Adrenal gland (tissue), 12 donors: ENCODE measurements around the gene DNAJC27. TPM values are rescaled to one million over a fixed set of nuclear protein-coding genes. Genes with fewer than 3 reads are reported as not detected.

Experiments used
- DNase-seq, 7 donors: peaks; one replicate each; pipeline ENCODE4 v3.0.0-alpha.2; 2019 to 2020
- H3K27ac ChIP-seq, 5 donors: fragments of 200-600 bp; sonication (generic) in 4 of 5; 1 replicate in 3 of 5; 2 replicates in 2 of 5; pipeline versions ENCODE4 v1.5.1 to v1.8.0; 2016 to 2020; ENCODE audit warnings: mild to moderate bottlenecking in 1 of 5
- H3K27me3 ChIP-seq: fragments of 200-600 bp; 2 replicates; pipeline ENCODE4 v1.8.0; 2021
- H3K36me3 ChIP-seq, 2 donors: fragments of 200-600 bp; replicated peaks in 1 of 2; 1 replicate in 1 of 2; 2 replicates in 1 of 2; pipeline versions ENCODE4 v1.5.1 to v1.8.0; 2018 to 2022
- H3K4me1 ChIP-seq, 2 donors: fragments of 200-600 bp; replicated peaks in 1 of 2; 1 replicate in 1 of 2; 2 replicates in 1 of 2; pipeline versions ENCODE4 v1.5.1 to v1.8.0; 2018 to 2021
- H3K4me3 ChIP-seq, 4 donors: fragments of 200-600 bp; sonication (generic) in 3 of 4; one replicate each; pipeline ENCODE4 v1.5.1; 2016 to 2018
- H3K9me3 ChIP-seq, 3 donors: fragments of 200-600 bp; sonication (generic) in 1 of 3; replicated peaks in 1 of 3; 1 replicate in 2 of 3; 2 replicates in 1 of 3; pipeline versions ENCODE4 v1.5.1 to v1.8.0; 2016 to 2021
- POLR2A ChIP-seq, 2 donors: fragments of 450-650 bp; IDR thresholded peaks; one replicate each; pipeline ENCODE4 v1.6.1; 2017; ENCODE audit warnings: antibody characterized with exemption in 2 of 2, mild to moderate bottlenecking in 2 of 2, moderate library complexity in 1 of 2
- WGBS, 4 donors: extraction: QIAGEN DNeasy Blood & Tissue Kit in 2 of 4; methylation state at CpG; one replicate each; pipeline versions ENCODE4 v1.1.5 to v1.1.7; 2013 to 2017; 5-methylcytosine and 5-hydroxymethylcytosine counted together
- intact Hi-C, 2 donors: fragments of 100-400 bp; cut with DNase I; formaldehyde crosslinking; loops; one replicate each; pipeline versions ENCODE4 v1.14.1 to v1.15.0; 2022 to 2023
- polyA plus RNA-seq, 3 donors: library from polyadenylated mRNA; stranded (reverse); fragments of 200-250 nt in 2 of 3; fragments of 350-450 nt in 1 of 3; fragmentation: Illumina TruSeq in 1 of 3; extraction: RNeasy Lipid Tissue Mini Kit (QIAGEN cat#74804) in 1 of 3; gene quantifications; one replicate each; pipeline ENCODE4 v1.2.3, GENCODE V29; 2013 to 2014
- total RNA-seq, 9 donors: library from RNA; depleted of rRNA in 4 of 9; stranded (reverse); fragments of >200 nt in 4 of 9; fragments of 120-200 nt in 1 of 9; fragmentation: NEBNext Ultra II Directional in 1 of 9; extraction: Animal tissue kit (Norgen Biotek cat#: 25700) in 1 of 9; gene quantifications; one replicate each; pipeline versions ENCODE4 v1.1.0 to v1.2.4, GENCODE V29; 2013 to 2023
- TF ChIP-seq, protein P1 (sequence below), 6 experiments: fragments of 450-650 bp in 4 of 6; fragments of 200-600 bp in 2 of 6; sonication (generic) in 1 of 6; IDR thresholded peaks; 1 replicate in 5 of 6; 2 replicates in 1 of 6; pipeline versions ENCODE4 v1.5.1 to v1.8.0; 2016 to 2021; ENCODE audit warnings: antibody characterized with exemption in 6 of 6, mild to moderate bottlenecking in 2 of 6, moderate library complexity in 1 of 6
- donor health status: healthy with polysubstance abuse.
- donor health status: Bipolar disorder and iron deficiency.
- donor health status: DM: yes; HTN: yes; CAD: no.
- donor health status: DM: no; HTN: no; CAD: no.
- donor health status: DM: no; HTN: no; CAD: no.
- donor health status: DM: yes; HTN: yes; CAD: no.

The DNAJC27 gene
- total and polyA plus RNA-seq, 12 donors, result 1.9 to 10.8 (median 6.7) TPM

DNA sequence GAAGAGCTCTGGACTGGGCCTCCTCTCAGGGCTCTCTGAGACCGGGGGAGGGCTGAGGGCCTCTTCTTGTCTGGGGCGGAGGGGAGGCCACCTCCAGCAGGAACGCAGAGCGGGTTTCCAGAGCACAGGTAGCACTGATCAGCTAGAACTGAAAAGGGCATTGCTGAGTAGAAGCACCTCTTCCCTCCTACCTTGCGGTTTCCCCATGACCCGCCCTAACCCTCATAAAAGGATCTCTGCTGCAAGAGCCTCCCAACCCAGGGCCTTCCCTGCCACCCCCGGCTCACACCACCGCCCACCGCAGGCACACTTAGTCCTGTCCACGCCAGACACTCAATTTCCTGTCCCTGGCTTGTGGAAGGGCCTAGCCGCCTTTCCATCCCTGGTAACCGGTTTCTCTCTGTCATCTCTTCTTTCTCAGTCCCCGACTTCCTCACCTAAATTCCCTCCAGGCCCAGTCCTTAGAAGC, 52.7 kb downstream of the DNAJC27 start:
- peak overlapping the region in 2 of 4 donors; percentile 16 to 80 for H3K4me3 ChIP-seq
- 44 to 71% (median 52%) methylated on average over 11 to 13 of the region's 13 CpGs for WGBS, 4 donors
- H3K36me3 ChIP-seq, result peaks cover 0 to 2% of the 10 kb centered on the region in 2 donors
- H3K27me3 ChIP-seq, result no peaks in the 10 kb centered on the region
- no peak for DNase-seq
- H3K9me3 ChIP-seq, result no peaks in the 10 kb centered on the region
- intact Hi-C loops, result no loop called here
- H3K4me1 ChIP-seq, result peaks cover 0 to 5% of the 10 kb centered on the region in 2 donors
- TF ChIP-seq, protein P1, sequence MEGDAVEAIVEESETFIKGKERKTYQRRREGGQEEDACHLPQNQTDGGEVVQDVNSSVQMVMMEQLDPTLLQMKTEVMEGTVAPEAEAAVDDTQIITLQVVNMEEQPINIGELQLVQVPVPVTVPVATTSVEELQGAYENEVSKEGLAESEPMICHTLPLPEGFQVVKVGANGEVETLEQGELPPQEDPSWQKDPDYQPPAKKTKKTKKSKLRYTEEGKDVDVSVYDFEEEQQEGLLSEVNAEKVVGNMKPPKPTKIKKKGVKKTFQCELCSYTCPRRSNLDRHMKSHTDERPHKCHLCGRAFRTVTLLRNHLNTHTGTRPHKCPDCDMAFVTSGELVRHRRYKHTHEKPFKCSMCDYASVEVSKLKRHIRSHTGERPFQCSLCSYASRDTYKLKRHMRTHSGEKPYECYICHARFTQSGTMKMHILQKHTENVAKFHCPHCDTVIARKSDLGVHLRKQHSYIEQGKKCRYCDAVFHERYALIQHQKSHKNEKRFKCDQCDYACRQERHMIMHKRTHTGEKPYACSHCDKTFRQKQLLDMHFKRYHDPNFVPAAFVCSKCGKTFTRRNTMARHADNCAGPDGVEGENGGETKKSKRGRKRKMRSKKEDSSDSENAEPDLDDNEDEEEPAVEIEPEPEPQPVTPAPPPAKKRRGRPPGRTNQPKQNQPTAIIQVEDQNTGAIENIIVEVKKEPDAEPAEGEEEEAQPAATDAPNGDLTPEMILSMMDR (IDR thresholded peaks at IDR 0.05), result no peak
- no peak for TF ChIP-seq POLR2A (IDR thresholded peaks at IDR 0.05)
- peak overlapping the region in 2 of 5 donors; percentile 59 to 83 for H3K27ac ChIP-seq

DNA sequence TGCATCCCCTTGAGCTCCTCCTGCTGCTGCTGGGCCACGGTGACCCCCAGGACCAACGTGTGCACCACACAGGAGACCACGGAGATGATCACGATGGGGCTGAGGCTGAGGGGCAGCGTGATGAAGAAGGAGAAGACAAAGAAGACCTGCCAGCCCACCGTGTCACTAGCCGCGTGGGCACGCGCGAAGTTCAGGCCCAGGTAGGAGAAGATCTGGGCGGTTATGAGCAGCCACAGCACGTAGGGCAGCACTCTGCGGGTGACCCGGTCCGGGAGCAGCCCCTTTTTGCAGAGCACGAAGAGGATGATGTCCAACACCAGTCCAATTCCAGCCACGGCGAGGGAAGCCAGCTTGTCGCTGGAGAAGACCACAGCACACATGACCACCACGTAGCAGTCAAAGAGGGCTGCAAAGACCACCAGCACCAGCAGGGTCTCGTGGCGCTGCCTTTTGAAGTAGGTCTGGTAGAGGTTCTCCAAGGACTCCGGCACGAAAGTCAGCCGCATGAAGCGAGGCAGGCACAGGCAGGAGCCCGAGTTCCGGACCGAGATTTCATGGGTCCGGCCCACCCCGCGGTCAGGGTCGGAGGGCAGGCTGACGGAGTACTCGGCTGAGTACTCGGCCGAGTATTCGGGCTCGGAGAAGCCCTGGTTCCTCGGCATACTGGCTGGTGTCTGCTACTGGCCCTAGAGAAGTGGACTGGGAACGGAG, 53.3 kb downstream of the DNAJC27 start:
- Histone ChIP-seq H3K9me3 (no peaks in the 10 kb centered on the region), H3K4me3 (peak overlapping the region in 1 of 4 donors; percentile 80), H3K4me1 (peaks cover 0 to 5% of the 10 kb centered on the region in 2 donors), H3K27ac (peak overlapping the region in 2 of 5 donors; percentile 3 to 83), H3K27me3 (no peaks in the 10 kb centered on the region), H3K36me3 (peaks cover 0 to 2% of the 10 kb centered on the region in 2 donors)
- intact Hi-C loops, result no loop called here
- DNase-seq, result no peak
- no peak for TF ChIP-seq POLR2A (IDR thresholded peaks at IDR 0.05)
- TF ChIP-seq, protein P1 (IDR thresholded peaks at IDR 0.05), result no peak
- 83 to 91% (median 89%) methylated on average over 29 to 42 of the region's 42 CpGs for WGBS, 4 donors

DNA sequence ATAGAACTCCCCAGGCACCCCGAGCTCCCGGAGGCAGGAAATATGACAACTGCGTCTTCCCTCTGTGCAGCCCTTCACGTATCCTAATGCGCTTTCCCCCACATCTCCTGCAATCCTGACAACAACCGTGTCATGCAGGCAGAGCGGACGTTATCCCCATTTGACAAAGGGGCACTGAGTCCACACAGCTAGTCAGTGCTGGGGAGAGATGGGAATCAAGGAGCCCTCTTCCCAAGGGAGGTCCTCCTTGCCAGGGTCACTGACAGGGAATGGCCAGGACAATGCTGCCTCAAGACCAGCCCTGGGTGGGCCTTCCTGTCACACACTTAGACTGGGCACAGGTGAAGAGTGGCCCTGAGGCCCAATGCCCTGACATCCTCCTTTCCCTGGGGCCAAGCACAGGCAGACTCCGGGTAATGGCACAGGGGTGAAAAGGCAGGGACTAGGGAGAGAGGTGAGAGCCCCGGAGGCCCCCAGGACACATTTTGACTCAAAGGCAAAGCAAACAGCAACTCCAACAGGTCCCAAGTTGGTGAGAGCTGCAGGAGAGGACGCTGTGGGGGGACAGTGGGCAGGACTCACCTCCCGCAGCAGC, 53.9 kb downstream of the DNAJC27 start:
- Histone ChIP-seq H3K4me1 (peaks cover 0 to 5% of the 10 kb centered on the region in 2 donors), H3K4me3 (peak overlapping the region in 1 of 4 donors; percentile 80), H3K36me3 (peaks cover 0 to 2% of the 10 kb centered on the region in 2 donors), H3K9me3 (no peaks in the 10 kb centered on the region), H3K27ac (peak overlapping the region in 1 of 5 donors; percentile 83), H3K27me3 (no peaks in the 10 kb centered on the region)
- TF ChIP-seq POLR2A (IDR thresholded peaks at IDR 0.05), result no peak
- TF ChIP-seq, protein P1 (IDR thresholded peaks at IDR 0.05), result no peak
- intact Hi-C loops, result no loop called here
- WGBS, 4 donors, result 84 to 91% (median 85%) methylated on average over 10 to 12 of the region's 12 CpGs
- no peak for DNase-seq

DNA sequence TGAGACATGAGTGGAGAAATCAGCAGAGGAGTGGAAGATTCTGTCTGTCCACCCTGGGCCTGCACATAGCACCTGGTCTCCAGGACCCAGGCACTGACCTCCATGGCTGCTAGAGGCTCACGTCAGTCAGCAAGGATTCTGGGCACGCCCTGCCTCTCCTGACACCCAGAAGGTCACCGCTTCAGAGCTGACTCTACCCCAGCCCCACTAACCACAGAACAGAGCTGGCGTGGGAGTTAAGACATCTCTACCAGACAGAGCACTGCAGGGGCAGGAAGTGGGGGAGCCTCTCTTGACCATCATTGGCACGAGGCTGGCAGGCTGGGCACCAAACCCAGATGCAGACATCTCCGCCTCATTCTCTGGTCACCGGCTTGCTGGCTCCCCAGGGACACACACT, 54.7 kb downstream of the DNAJC27 start:
- peak overlapping the region in 1 of 4 donors; percentile 24 for H3K4me3 ChIP-seq
- peaks cover 0 to 2% of the 10 kb centered on the region in 2 donors for H3K36me3 ChIP-seq
- H3K9me3 ChIP-seq, result no peaks in the 10 kb centered on the region
- H3K27ac ChIP-seq, result peak overlapping the region in 1 of 5 donors; percentile 83
- DNase-seq, result no peak
- intact Hi-C loops, result no loop called here
- 58 to 80% (median 71%) methylated on average over 2 to 7 of the region's 7 CpGs for WGBS, 4 donors
- H3K4me1 ChIP-seq, result peaks cover 0 to 5% of the 10 kb centered on the region in 2 donors
- TF ChIP-seq, protein P1 (IDR thresholded peaks at IDR 0.05), result no peak
- TF ChIP-seq POLR2A (IDR thresholded peaks at IDR 0.05), result no peak
- H3K27me3 ChIP-seq, result no peaks in the 10 kb centered on the region
